HG02970 (cell line): Measurements from ENCODE around the gene FSD1.
"Not testable (repeated sequence)": the region's sequence is repeated elsewhere in the genome, so short reads cannot be mapped to it uniquely, and the experiment has no call there.

Source experiments
- ATAC-seq: cut with Tn5 transposase; IDR thresholded peaks from one replicate; pipeline ENCODE4 v1.9.1; 2021; ENCODE audit warnings: mild to moderate bottlenecking, moderate library complexity, moderate number of reproducible peaks; ENCODE audit not compliant: unreplicated experiment, low FRiP score

Gene FSD1

GRCh38 chr19:4284176-4284958, 20.0 kb upstream of the FSD1 start:
- ATAC-seq, result no peak

- ATAC-seq, result no peak
Observed at GRCh38 chr19:4284974-4285373, 19.4 kb upstream of the FSD1 start.

- ATAC-seq, result not testable (repeated sequence)
Observed at GRCh38 chr19:4286141-4286540, 18.3 kb upstream of the FSD1 start.

- ATAC-seq, result no peak
Observed at GRCh38 chr19:4288091-4288777, 16.2 kb upstream of the FSD1 start.

- no peak for ATAC-seq
Observed at GRCh38 chr19:4291184-4291732, 13.1 kb upstream of the FSD1 start.

- no peak for ATAC-seq
Observed at GRCh38 chr19:4292515-4292914, 11.9 kb upstream of the FSD1 start.

GRCh38 chr19:4294389-4294788, 10.0 kb upstream of the FSD1 start:
- no peak for ATAC-seq

GRCh38 chr19:4295972-4296771, 8.2 kb upstream of the FSD1 start:
- no peak for ATAC-seq

GRCh38 chr19:4297901-4298809, 6.2 kb upstream of the FSD1 start:
- no peak for ATAC-seq

- no peak for ATAC-seq
Observed at GRCh38 chr19:4298810-4299550, 5.4 kb upstream of the FSD1 start.

- no peak for ATAC-seq
Observed at GRCh38 chr19:4300589-4300988, 3.8 kb upstream of the FSD1 start.

GRCh38 chr19:4301590-4302242, 2.7 kb upstream of the FSD1 start:
- no peak for ATAC-seq

GRCh38 chr19:4302243-4302640, 2.2 kb upstream of the FSD1 start, which contains the start of gene TMIGD2:
TMIGD2 (minus strand) TSS chr19:4302389; CDS start chr19:4302385, 4 bp downstream.
- ATAC-seq, result no peak

GRCh38 chr19:4303819-4304537, 420 bp upstream of the FSD1 start:
- ATAC-seq, result no peak

- ATAC-seq, result no peak
Observed at GRCh38 chr19:4305257-4305612, 837 bp downstream of the FSD1 start.

- no peak for ATAC-seq
Observed at GRCh38 chr19:4305659-4306058, 1.3 kb downstream of the FSD1 start.

GRCh38 chr19:4310247-4311121, 6.1 kb downstream of the FSD1 start:
- ATAC-seq, result no peak
